Pancreas (tissue), 10 donors: ENCODE data around the gene IL34. TPM values are rescaled to one million over a fixed set of nuclear protein-coding genes. Genes with fewer than 3 reads are reported as not detected.

ENCODE experiments used
- ATAC-seq, 4 donors: fragments of 200-7000 bp; cut with Tn5 transposase; one replicate each; pipeline versions ENCODE4 v1.8.0 to v1.9.1; 2020; ENCODE audit warnings: mild to moderate bottlenecking in 4 of 4, moderate library complexity in 4 of 4
- DNase-seq, 6 donors: peaks; one replicate each; pipeline ENCODE4 v3.0.0-alpha.2; 2020
- FAIRE-seq: peaks from 2 replicates; lab custom pipeline; 2012; peaks lifted over from hg19 to GRCh38; lab: Jason Lieb, UNC
- H3K27ac ChIP-seq, 4 donors: fragments of 200-600 bp; sonication (generic); 1 replicate in 3 of 4; 2 replicates in 1 of 4; pipeline versions ENCODE4 v1.5.0 to v1.8.0; 2020
- H3K27me3 ChIP-seq, 4 donors: fragments of 200-600 bp; one replicate each; pipeline ENCODE4 v1.8.0; 2021
- H3K36me3 ChIP-seq, 3 donors: fragments of 200-600 bp; sonication (generic) in 1 of 3; one replicate each; pipeline versions ENCODE4 v1.5.0 to v1.8.0; 2020 to 2021
- H3K4me1 ChIP-seq, 3 donors: fragments of 200-600 bp; one replicate each; pipeline ENCODE4 v1.8.0; 2021
- H3K4me3 ChIP-seq, 4 donors: fragments of 200-600 bp; sonication (generic) in 2 of 4; one replicate each; pipeline versions ENCODE4 v1.5.0 to v1.8.0; 2020 to 2021
- H3K9me3 ChIP-seq, 4 donors: fragments of 200-600 bp; one replicate each; pipeline ENCODE4 v1.8.0; 2021
- CTCF ChIP-seq, 4 donors: fragments of 200-600 bp; sonication (generic) in 3 of 4; IDR thresholded peaks; one replicate each; pipeline versions ENCODE4 v1.5.0 to v1.8.0; 2021; ENCODE audit warnings: antibody characterized with exemption in 4 of 4
- WGBS, 2 donors: extraction: QIAGEN DNeasy Blood & Tissue Kit; methylation state at CpG; one replicate each; pipeline ENCODE4 v1.1.7; 2013; 5-methylcytosine and 5-hydroxymethylcytosine counted together
- intact Hi-C, 3 donors: fragments of 100-400 bp; cut with DNase I; formaldehyde crosslinking; loops; one replicate each; pipeline versions ENCODE4 v1.11.1 to v1.14.2; 2022
- polyA plus RNA-seq, 2 donors: library from polyadenylated mRNA; stranded (reverse); fragments of 200-250 nt; gene quantifications; one replicate each; pipeline ENCODE4 v1.2.3, GENCODE V29; 2013
- total RNA-seq, 6 donors: library from RNA; stranded (reverse); fragmentation: NEBNext Ultra II Directional in 4 of 6; extraction: Animal tissue kit (Norgen Biotek cat#: 25700) in 4 of 6; gene quantifications; one replicate each; pipeline versions ENCODE4 v1.2.1 to v1.2.4, GENCODE V29; 2021 to 2023
- donor health status: healthy with polysubstance abuse.
- donor health status: DM: no; HTN: no; CAD: no; lungs with moderate emphysema.
- donor health status: DM: no; HTN: no; CAD: no.
- donor health status: control.
- donor health status: control.
- donor health status: Bipolar disorder and iron deficiency.
- donor health status: DM: yes; HTN: yes; CAD: no.
- donor health status: DM: no; HTN: no; CAD: no.
- donor health status: DM: no; HTN: no; CAD: no.
- donor health status: DM: yes; HTN: yes; CAD: no.

IL34 gene
- total and polyA plus RNA-seq, 8 donors: 0.51 to 3.9 (median 1.7) TPM

GRCh38 chr16:70705056-70705455, 58.7 kb downstream of the IL34 start:
- Histone ChIP-seq H3K36me3 (no peaks in the 10 kb centered on the region), H3K27me3 (no peaks in the 10 kb centered on the region), H3K4me1 (no peaks in the 10 kb centered on the region), H3K9me3 (no peaks in the 10 kb centered on the region), H3K27ac (no peak overlapping the region), H3K4me3 (no peak overlapping the region)
- intact Hi-C loops: no loop called here
- ATAC-seq (no peak), FAIRE-seq (no peak), DNase-seq (no peak)
- WGBS, 2 donors: 92 to 93% methylated on average over 8 of the region's 8 CpGs
- no peak for TF ChIP-seq CTCF (IDR thresholded peaks at IDR 0.05)

GRCh38 chr16:70706948-70707465, 60.6 kb downstream of the IL34 start:
- no peaks in the 10 kb centered on the region for H3K9me3 ChIP-seq
- FAIRE-seq (peak; percentile 17), DNase-seq (no peak), ATAC-seq (peak in 1 of 4 donors; percentile 11)
- H3K4me1 ChIP-seq: no peaks in the 10 kb centered on the region
- 70 to 80% methylated on average over 7 of the region's 7 CpGs for WGBS, 2 donors
- intact Hi-C loops: no loop called here
- H3K36me3 ChIP-seq: no peaks in the 10 kb centered on the region
- TF ChIP-seq CTCF (IDR thresholded peaks at IDR 0.05): no peak
- H3K27me3 ChIP-seq: no peaks in the 10 kb centered on the region
- H3K4me3 ChIP-seq: no peak overlapping the region
- H3K27ac ChIP-seq: no peak overlapping the region

GRCh38 chr16:70708366-70709246, 62.2 kb downstream of the IL34 start:
- H3K9me3 ChIP-seq: no peaks in the 10 kb centered on the region
- intact Hi-C loops: no loop called here
- no peak for TF ChIP-seq CTCF (IDR thresholded peaks at IDR 0.05)
- ATAC-seq: no peak
- H3K4me3 ChIP-seq: no peak overlapping the region
- no peaks in the 10 kb centered on the region for H3K4me1 ChIP-seq
- DNase-seq: no peak
- H3K27ac ChIP-seq: no peak overlapping the region
- WGBS, 2 donors: 89% methylated on average over 20 of the region's 20 CpGs
- FAIRE-seq: no peak
- H3K36me3 ChIP-seq: no peaks in the 10 kb centered on the region
- no peaks in the 10 kb centered on the region for H3K27me3 ChIP-seq

GRCh38 chr16:70709457-70709856, 63.1 kb downstream of the IL34 start:
- Histone ChIP-seq H3K36me3 (no peaks in the 10 kb centered on the region), H3K4me1 (no peaks in the 10 kb centered on the region), H3K27me3 (no peaks in the 10 kb centered on the region), H3K27ac (no peak overlapping the region), H3K4me3 (no peak overlapping the region), H3K9me3 (no peaks in the 10 kb centered on the region)
- WGBS, 2 donors: 93 to 95% methylated on average over 5 of the region's 5 CpGs
- FAIRE-seq: no peak
- no peak for DNase-seq
- ATAC-seq: no peak
- intact Hi-C loops: no loop called here
- TF ChIP-seq CTCF (IDR thresholded peaks at IDR 0.05): no peak

DNA sequence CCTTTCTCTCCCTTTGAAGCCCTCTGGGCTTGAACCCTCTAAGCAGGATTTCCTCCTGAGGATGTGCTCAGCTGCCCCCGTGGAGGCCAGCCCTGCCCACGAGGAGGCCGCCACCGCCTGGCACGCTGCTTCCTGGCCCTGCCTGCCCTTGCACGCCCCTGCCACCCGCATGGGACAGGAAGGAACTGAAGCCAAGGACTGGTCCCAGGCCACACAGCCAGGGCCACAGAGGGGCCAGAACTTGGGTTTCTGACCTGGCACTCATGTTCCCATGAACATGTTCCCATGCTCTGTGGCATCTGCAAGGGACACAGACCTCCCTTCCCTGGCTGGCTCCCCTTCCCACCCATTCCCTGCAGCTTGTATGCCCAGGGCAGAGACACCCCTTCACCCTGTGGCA, 63.6 kb downstream of the IL34 start:
- no peaks in the 10 kb centered on the region for H3K9me3 ChIP-seq
- H3K27ac ChIP-seq: no peak overlapping the region
- no peak for FAIRE-seq
- no peak for ATAC-seq
- WGBS, 2 donors: 80 to 91% methylated on average over 7 of the region's 7 CpGs
- TF ChIP-seq CTCF (IDR thresholded peaks at IDR 0.05): no peak
- no peak overlapping the region for H3K4me3 ChIP-seq
- no peaks in the 10 kb centered on the region for H3K36me3 ChIP-seq
- no peaks in the 10 kb centered on the region for H3K27me3 ChIP-seq
- intact Hi-C loops: no loop called here
- no peaks in the 10 kb centered on the region for H3K4me1 ChIP-seq
- DNase-seq: no peak
